Stimulated activated CD8-positive, alpha-beta memory T cell treated with anti-CD3 and anti-CD28 coated beads, Interleukin-12 subunit alpha, Interleukin-12 subunit beta, amount 100 ng/mL, for 24 hours (primary cell): Measurements from ENCODE around the gene LRMDA.

Experiments used
- DNase-seq: peaks from one replicate; pipeline ENCODE4 v3.0.0-alpha.2; 2020; ENCODE audit errors: extremely low read depth

LRMDA gene

DNA sequence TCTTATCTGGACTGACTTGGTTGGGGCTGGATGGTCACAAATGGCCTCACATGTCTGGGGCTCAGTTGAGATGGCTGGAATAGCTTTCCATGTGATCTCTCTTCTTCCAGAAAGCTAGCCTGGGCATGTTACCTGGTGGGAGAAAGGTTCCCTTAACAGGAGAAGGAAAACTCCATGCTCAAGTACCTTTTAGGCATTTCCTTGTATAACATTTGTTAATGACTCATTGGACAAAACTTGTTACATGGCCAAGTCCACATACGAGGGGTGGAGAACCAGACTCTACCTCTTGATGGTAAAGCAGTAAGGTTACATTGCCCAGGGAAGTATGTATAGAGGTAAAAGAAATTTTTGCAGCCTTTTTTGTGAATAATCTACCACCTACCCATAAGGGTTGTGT lies 826.4 kb downstream of the LRMDA start:
- DNase-seq, result no peak

DNA sequence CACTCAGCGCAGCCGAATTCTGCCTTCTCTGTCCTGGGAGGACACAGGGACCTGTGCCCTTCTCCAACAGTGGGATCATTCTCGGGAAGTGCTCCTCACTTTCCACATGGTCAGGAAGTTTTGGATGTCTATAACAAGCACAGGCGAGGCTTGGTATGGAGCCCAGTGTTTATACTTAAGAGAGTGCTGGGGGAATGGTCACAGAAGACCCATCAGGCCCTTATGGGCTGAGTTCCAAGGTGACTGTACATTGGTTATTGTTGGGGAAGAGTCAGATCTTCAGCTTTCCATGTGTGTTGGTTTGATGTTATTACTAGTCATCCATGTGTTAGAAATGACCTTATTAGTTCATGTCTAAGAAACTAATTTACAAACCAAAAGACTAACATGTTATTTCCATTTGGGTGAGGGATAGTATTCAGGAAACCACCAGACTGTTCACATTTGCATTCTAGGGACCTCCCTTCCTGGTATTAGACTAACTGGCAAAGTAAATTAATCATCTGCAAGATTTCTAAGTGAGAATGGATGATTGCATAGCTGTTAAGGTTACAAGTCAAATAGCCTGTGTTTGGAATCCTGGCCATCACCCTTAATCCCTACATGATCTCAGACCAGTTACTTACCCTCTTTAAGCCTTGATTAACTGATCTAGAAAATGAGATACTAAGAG lies 834.2 kb downstream of the LRMDA start:
- DNase-seq, result no peak

DNA sequence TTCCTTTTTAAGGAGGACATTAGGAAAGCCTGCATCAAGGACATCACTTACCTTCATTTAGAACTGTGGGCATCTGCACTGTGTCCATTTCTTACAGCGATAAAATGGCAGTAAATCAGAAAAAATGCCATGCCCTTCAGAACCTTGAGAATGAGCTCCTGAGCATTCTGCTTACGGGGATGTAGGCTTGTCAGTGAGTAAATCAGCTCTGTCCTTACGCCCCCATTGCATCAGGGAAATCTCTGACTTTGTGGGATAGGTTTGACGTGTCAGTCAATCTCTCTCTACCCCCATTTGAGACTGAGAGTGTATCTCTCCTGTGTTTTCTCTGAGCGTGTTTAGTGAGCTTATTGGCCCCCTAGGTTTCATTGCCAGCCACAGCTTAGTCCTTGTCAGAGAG lies 837.1 kb downstream of the LRMDA start:
- no peak for DNase-seq

DNA sequence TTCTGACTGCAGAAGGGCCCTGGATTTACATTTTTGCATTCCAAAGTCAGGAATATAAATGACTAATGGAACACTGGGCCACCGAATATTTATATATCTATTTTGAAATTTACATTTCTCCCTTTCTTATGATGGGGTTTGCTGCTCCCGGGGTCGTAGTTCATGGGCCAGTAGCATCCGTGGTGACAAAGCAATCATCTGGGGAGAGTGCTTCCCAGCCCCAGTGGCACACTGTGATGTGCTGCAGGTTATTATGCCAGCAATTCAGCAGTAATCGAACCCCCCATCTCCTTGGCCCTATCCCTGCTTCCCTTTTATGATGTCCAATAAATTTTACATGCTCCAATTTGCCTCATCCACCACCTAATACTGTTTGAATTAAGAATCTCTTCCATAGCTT lies 837.5 kb downstream of the LRMDA start:
- DNase-seq, result no peak

DNA sequence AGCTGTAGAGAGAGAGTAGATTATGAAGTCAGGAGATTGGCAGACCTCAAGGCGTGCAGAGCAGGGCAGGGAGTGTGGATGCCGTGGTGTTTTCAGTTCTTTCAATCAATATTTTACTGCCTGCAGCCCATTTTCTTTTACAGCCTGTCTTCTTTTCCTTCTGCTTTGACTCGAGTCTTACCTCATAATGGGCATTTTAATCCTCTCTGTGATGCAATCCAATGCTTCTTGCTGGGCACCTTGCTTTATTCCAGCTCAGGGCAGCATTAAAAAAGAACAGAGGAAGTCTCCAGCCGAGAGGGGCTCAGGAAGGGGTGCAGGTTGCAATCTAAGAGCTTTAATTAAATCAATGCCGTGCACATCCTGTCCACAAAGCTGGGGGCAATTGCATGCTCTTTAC lies 839.0 kb downstream of the LRMDA start:
- DNase-seq, result no peak

DNA sequence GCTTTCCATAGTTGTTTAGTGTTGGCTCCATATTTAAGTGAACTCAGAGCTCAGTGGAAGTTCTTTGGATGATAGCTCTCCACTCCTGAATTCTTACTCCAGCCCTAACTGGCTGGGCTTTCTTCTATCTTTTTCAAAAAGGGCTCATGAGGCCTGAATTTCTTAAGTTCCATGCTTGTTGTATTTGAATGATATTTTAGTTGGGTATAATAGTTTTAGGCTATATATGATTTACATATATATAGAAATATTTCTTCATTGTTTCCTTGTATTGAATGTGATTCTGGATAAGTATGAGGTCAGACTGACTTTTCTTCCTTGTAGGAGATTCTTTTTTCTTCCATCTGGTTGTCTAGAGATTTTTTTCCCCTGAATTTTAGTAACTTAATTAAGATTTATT lies 843.5 kb downstream of the LRMDA start:
- no peak for DNase-seq

DNA sequence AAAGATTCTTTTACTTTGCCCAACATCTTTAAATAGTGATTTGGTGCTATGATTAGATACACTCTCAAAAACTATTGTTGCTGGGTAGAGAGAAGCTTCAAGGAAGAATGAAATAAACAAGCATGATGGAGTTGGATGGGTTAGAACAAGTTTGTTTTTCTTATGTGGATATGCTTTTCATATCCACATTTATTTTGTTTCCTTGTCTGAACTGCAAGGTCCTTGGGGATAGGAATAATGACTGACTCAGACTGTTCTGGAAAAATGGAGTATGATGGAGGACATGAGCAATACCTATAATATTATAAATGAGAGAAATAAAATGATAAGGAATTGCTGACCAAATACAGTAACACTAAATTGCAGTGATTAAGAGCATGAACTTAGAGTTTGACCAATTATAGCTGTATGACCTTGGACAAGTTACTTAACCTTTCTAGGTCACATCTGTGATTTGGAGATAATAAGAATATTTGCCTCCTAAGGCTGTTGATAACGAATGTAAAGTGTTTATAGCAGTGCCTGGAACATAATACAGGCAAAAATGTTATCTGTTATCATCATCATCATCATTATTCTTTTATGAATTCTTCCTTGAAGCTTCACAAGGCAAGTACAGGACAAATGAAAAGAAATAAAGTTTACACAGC lies 847.5 kb downstream of the LRMDA start:
- DNase-seq, result no peak

DNA sequence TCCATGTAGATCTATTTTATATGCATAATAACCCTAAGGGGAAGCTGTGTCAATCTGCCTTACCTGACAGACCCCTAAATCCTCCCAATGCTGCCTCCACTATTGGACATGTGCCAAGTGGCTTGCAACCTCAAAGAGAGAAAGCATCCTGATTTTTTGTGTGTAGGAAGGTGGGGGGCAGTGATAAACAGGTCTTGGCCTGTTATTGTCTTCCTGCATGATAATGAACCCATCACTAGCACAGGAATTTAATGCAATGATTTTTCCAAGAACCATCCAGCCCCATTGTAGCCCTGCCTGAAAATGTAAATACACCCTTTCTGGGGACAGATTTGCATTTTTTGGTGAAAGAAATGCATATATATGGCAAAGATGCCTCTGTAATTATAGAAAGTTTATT lies 850.2 kb downstream of the LRMDA start:
- no peak for DNase-seq

DNA sequence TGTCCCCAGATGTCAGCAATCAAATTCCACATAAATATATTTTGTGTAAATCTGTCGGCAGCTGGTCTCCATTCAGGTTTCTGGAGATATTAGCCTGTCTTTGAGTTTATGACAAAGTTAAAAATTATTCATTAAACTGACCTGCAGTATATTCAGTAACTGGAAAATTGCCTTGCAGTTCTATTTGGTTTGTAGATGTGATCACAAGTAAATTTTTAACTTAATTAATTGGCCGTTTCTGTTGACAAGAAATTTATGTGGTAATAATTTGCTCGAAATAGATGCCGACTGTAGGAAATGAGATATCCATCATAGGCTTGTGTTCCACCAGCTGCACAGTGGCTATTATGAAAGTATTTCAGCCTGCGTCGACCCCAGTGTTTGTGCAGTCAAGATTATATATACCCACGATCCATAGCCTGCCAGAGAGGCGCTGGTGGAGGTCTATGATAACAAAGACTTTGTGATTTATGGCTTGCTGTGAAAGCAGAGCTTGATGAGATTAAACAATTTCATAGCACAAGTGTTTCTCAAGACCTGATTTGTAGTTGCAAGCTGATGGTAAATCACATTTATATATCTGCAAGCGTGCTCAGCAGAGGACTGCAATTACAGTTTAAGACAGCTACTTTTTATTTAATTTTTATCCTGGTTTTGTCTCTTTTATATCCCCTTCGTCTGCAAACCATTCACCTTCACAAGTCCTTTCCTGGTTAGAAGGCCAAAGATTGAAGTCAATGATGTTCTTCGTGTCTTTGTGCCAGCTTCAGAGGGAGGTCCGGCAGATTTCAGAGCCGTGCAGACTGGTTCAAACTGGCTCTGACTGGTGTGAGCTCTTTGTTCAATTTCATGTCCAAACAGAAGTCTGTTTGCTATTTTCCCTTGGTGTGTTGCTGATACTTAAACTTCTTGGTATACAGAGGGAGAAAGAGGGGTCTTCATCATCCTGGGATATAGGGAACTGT lies 850.9 kb downstream of the LRMDA start:
- no peak for DNase-seq

DNA sequence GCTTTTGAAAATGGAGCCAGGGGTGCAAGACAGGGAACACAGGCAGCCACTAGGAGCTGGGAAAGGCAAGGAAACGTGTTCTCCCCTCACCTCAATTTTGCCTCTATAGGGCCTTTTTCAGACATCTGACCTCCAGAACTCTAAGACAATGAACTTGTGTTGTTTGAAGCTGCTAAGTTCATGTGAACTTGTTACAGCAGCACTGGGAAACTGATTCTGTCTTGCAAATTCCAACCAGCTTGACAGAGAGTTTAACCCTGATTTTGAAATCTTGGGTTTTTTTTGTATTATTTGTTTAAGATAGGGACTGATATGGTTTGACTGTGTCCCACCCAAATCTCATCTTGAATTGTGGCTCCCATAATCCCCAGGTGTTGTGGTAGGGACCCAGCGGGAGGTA lies 852.9 kb downstream of the LRMDA start:
- DNase-seq, result no peak

DNA sequence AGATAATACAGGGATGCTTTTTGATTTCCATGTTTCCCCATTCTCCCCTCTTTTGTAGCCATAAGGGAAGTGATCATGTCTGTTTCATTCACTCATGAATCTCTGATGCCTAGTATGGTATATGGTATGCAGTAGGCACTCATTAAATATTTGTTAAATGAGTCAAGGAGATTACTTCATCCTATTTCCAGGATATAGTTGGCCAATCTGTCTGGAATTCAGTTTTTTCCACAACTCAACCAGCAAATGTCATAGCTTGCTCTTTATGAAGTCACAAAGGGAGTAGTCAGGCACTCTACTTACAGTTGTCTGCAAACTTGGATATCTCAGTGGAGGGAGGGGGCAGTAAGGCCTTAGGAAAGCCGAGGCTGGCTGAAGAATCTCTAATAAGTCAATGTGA lies 853.6 kb downstream of the LRMDA start:
- DNase-seq, result no peak

DNA sequence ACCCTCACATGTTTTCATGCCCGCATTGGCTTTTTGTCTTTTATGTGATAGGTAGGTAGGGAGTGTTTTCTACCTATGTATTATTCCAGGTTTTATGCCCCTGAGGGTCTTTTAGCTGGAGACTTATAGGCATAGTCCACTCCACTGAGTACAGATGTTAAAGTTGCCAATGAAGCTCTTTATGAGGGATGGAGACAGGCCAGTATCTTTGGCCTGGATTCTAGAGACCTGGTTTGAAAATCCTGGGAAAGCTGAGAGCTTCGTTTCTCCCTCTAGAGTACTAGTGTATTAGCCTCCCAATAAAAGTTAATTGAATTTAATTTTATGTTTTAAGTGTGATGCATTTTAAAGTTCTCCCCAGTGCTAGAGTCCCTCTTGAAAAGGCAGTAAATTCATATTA lies 854.1 kb downstream of the LRMDA start:
- no peak for DNase-seq

DNA sequence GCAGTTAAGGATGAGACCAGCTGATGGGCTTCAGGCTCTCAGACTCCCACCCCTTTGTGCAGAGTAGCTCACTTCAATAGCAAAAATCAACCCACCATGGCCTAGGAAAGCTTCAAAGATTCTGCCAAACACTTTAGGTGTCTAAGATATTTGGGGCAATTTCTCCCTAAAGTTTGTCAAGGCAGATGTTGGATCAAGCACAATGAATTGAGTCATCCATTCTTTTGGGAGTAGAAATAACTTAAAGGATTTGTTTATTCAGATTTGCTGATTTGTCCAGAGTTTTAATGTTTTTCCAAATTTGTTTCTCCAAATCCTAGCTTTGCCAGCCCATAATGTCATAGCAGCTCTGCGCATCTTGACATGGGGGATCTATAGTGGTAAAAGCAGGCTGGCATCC lies 855.1 kb downstream of the LRMDA start:
- DNase-seq, result no peak

DNA sequence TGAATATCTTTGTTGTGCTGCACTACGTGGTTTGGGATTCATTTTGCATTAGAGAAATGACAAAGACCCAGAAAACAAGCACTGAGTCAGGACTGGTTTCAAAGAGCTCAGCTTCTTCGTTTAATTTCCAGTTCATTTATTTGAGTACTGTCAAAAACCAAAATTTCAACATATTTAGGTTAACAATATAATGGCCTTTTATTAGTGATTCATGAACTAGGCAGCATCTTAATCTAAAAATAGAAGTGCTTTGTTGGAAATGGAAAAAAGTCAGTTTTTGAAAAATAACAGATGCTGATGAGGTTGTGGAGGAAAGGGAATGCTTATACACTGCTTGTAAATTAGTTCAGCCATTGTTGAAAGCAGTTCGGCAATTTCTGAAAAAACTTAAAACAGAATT lies 856.4 kb downstream of the LRMDA start:
- DNase-seq, result no peak

DNA sequence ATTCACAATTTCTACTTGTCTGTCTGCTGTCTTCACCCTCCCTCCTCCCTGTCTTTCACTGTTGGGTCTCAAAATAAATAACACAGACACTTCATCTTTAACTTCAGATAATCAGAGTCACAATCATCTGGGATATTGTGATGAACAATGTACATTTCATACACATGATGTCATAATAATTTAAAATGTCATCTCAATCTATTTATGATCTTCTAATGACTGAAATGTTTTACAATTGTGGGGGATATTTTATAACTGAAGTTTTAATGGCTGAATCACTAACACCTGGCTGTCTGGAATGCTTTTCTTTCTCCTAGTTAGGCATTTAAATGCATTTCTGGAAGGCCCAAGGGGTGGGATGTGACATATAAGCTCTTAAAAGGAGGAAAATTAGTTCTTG lies 859.8 kb downstream of the LRMDA start:
- DNase-seq, result no peak

DNA sequence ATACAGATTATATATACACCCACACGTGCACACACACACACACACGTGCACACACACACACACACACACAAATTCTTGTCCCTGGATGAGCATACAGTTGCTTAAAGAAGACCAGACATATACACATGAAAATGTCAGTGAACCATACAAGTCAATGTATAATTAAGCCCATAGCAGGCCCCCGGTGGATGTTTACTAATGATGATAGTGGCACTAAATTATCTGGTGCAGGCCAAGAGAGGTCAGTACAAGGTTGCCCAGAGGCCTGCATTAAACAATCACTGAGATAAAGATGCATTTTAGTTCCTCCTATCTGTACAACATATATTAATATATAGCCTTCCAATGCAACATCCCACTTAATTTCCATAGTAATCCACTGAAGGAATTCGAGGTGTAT lies 860.5 kb downstream of the LRMDA start:
- DNase-seq, result no peak

DNA sequence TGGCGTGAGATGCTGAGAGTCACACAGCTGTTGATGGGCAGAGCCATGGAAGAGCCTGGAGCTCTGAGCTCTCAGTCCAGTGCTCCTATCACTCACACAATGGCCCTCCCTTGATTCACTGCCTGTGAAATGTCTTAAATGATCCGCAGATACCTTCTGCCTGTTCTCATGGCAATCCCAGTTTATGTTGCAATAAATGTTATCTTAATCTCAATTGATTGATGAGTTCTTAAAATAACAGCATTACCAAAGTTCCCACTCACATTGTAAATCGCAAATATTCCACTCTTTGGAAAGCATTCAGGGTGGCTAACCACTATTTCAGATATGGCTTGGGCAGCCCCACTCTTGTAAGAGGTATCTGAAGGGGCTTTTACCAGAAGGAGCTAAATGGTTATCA lies 865.5 kb downstream of the LRMDA start:
- no peak for DNase-seq

DNA sequence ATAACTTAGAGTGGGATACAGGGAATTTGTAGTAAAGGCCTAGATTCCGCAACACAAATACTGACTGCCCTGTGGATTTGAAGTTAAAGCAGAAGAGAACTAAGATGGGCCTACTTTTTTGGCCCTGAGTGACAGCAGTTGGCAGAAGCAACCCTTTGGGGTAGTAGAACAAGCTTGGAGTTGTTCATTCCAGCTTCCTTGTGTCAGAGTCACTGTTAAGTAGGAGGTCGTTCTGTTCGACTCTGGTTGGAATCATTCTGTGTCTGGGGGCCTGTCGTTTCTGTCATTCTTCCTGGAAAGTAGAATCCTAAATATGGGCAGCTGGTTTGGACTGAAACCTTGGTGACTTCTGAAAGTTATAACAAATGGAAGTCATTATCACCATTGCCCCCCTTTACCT lies 865.9 kb downstream of the LRMDA start:
- DNase-seq, result no peak

DNA sequence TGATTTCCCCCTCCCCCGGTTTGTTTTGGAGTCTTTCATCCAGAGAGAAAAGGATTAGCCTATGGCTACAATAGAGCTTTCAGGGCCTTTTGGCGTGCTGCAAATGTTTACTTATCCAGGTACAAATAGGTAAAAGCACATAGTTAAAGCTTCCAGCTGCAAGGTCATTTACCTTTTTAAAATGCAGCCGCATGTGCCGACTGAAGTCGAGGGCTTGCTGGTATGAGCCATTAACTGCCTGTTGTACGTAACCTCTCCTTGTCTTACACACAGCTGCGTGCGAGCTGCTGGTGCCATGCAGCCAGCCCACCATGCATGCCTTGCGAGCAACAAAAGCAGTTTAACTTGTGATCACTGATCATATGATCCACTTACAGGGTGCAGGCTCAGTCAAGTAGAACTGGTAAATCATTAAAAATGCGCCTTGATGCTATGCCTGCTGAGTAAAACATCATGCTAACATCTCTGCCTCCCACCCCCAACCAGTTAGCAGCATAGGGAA lies 866.4 kb downstream of the LRMDA start:
- DNase-seq, result no peak

DNA sequence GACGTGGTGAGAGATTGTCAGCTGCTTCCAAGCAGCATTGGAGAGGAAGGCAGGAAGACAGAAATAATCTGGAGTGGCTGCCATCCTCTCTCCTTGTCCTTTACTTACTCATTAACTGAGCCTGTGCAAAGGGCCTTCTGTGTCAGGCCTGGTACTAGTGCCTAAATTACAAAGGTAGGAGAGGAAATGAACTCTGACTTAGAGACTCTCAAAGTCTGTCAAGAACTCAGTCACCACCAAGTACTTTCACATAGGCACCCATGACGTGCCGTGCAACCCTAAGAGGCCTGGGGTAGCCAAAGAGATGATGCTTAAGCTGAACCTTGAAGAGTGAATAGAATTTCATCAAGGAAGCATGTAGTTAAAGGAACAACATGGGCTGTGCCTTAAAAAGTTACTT lies 866.9 kb downstream of the LRMDA start:
- no peak for DNase-seq

DNA sequence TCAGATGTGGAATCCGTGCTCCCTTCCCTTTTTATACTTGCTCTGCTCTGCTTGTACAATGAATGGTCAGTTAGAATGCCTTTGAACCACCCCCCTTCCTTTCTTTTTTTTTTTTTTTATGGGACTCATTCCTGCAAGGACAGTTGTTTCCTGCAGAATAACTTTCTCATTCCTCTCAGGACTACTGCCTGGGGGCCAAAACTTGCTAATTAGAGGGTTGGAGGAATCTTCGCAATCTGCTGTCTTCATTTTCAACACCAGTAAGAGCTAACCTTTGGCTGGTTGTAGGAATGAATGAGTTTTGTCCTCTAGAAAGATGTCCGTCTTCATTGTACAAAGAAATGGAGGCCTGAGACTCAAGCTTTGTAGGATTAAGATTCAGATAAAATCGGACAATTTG lies 868.1 kb downstream of the LRMDA start:
- no peak for DNase-seq

DNA sequence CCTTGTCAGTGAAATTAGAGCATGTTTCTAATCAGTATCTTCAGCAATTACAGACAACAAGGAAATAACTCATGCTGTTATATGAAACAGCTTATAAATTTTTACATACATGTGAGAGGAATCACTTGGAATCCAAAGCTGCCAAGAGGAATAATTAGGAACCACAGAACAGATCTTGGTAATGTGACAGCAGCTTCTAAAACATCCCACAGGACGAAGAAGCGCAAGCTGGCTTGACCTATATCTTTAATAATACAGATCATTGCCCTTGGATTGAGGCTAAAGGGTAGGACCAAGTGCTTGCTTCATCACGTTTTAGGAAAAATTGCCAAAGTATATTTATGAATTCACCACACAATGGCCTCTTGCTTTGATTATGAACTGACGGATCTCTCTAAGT lies 869.8 kb downstream of the LRMDA start:
- no peak for DNase-seq

DNA sequence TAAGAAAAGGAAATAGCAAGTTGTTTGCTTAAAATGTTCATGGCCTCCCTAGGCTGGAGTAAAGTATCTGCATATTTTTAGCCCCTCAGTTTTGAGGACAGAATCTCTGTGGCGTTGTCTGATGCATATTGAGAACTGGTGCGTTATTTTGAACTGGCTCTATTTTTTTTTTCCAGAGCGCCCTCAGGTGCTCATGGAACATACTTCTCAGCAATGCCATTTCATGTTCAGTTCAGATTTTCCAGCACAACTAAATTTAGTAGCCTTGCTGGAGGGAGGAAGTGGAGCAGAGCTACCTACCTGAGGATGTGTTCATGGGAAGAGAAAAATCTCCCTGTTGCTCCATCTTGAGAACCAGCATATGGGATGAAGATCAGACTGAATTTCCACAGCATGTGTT lies 870.5 kb downstream of the LRMDA start:
- no peak for DNase-seq
